Epidermal melanocyte (primary cell): Measurements from ENCODE around the gene CYP2W1.
"Not testable (repeated sequence)": the region's sequence is repeated elsewhere in the genome, so short reads cannot be mapped to it uniquely, and the experiment has no call there.

Experiments
- DNase-seq: peaks from one replicate; pipeline ENCODE4 v3.0.0; 2011; ENCODE audit warnings: low spot score; ENCODE audit not compliant: insufficient read length

Gene CYP2W1

GRCh38 chr7:951881-952547 lies 31.0 kb upstream of the CYP2W1 start:
- DNase-seq: no peak

GRCh38 chr7:952548-953441 lies 30.2 kb upstream of the CYP2W1 start:
- DNase-seq: no peak

- no peak for DNase-seq
These were observed 29.2 kb upstream of the CYP2W1 start for GRCh38 chr7:953547-954327.

GRCh38 chr7:954330-955238 lies 28.4 kb upstream of the CYP2W1 start, which contains the start of gene ADAP1:
ADAP1 (minus strand) TSS chr7:954680; CDS start chr7:954477, 203 bp downstream.
- DNase-seq: no peak

GRCh38 chr7:956031-956430 lies 26.9 kb upstream of the CYP2W1 start:
- DNase-seq: no peak

- no peak for DNase-seq
These were observed 25.4 kb upstream of the CYP2W1 start for GRCh38 chr7:957418-958220.

- DNase-seq: no peak
These were observed 24.5 kb upstream of the CYP2W1 start for GRCh38 chr7:958221-959200.

GRCh38 chr7:959271-959670 lies 23.7 kb upstream of the CYP2W1 start:
- DNase-seq: no peak

GRCh38 chr7:959740-960139 lies 23.2 kb upstream of the CYP2W1 start:
- not testable (repeated sequence) for DNase-seq

GRCh38 chr7:960269-960871 lies 22.6 kb upstream of the CYP2W1 start:
- no peak for DNase-seq

GRCh38 chr7:960972-961371 lies 22.0 kb upstream of the CYP2W1 start:
- not testable (repeated sequence) for DNase-seq

- no peak for DNase-seq
These were observed 21.2 kb upstream of the CYP2W1 start for GRCh38 chr7:961546-962400.

GRCh38 chr7:962401-963081 lies 20.4 kb upstream of the CYP2W1 start:
- no peak for DNase-seq

GRCh38 chr7:963236-964078 lies 19.5 kb upstream of the CYP2W1 start:
- no peak for DNase-seq

- DNase-seq: peak; percentile 57
These were observed 18.4 kb upstream of the CYP2W1 start for GRCh38 chr7:964401-965231.
